ENCODE results near the gene C12orf76.

- TF ChIP-seq SMC3 (conservative IDR thresholded peaks at IDR 0.05; ENCODE audit: poor library complexity) (no peak), EZH2 (IDR thresholded peaks at IDR 0.05; ENCODE audit: borderline replicate concordance, insufficient read depth, low read length, poor library complexity, severe bottlenecking) (no peak), CTCF (IDR thresholded peaks at IDR 0.05; ENCODE audit: poor library complexity, severe bottlenecking) (no peak), MXI1 (conservative IDR thresholded peaks at IDR 0.05; ENCODE audit: poor library complexity, severe bottlenecking) (no peak)
Measured at GRCh38 chr12:110004598-110004997, 43.7 kb downstream of the C12orf76 start.

Measured in neural cell (in vitro differentiated cells).